ENCODE results near the gene MAIP1.

MAIP1 gene

GRCh38 chr2:199950396-199950795 is 5.0 kb upstream of the MAIP1 start:
- DNase-seq (ENCODE audit: low spot score): no peak

GRCh38 chr2:199951023-199951422 is 4.4 kb upstream of the MAIP1 start:
- DNase-seq (ENCODE audit: low spot score): no peak

- no peak for DNase-seq (ENCODE audit: low spot score)
Observed at GRCh38 chr2:199955007-199955338, 409 bp upstream of the MAIP1 start.

GRCh38 chr2:199956062-199956380 is 639 bp downstream of the MAIP1 start:
- DNase-seq (ENCODE audit: low spot score): no peak

GRCh38 chr2:199958014-199958413 is 2.6 kb downstream of the MAIP1 start:
- DNase-seq (ENCODE audit: low spot score): no peak

- no peak for DNase-seq (ENCODE audit: low spot score)
Observed at GRCh38 chr2:199962203-199962602, 6.8 kb downstream of the MAIP1 start.

GRCh38 chr2:199966405-199966804 is 11.0 kb downstream of the MAIP1 start:
- no peak for DNase-seq (ENCODE audit: low spot score)

- no peak for DNase-seq (ENCODE audit: low spot score)
Observed at GRCh38 chr2:199966976-199967375, 11.6 kb downstream of the MAIP1 start.

- DNase-seq (ENCODE audit: low spot score): no peak
Observed at GRCh38 chr2:199968126-199968525, 12.7 kb downstream of the MAIP1 start.

- DNase-seq (ENCODE audit: low spot score): no peak
Observed at GRCh38 chr2:199972088-199972626, 16.8 kb downstream of the MAIP1 start.

GRCh38 chr2:199973703-199974102 is 18.3 kb downstream of the MAIP1 start:
- no peak for DNase-seq (ENCODE audit: low spot score)

GRCh38 chr2:199975273-199975895 is 20.0 kb downstream of the MAIP1 start:
- DNase-seq (ENCODE audit: low spot score): no peak

GRCh38 chr2:199977984-199978415 is 22.6 kb downstream of the MAIP1 start:
- no peak for DNase-seq (ENCODE audit: low spot score)

GRCh38 chr2:199979398-199979797 is 24.0 kb downstream of the MAIP1 start:
- DNase-seq (ENCODE audit: low spot score): no peak

GRCh38 chr2:199979832-199980628 is 24.6 kb downstream of the MAIP1 start:
- DNase-seq (ENCODE audit: low spot score): peak; percentile 91

- DNase-seq (ENCODE audit: low spot score): no peak
Observed at GRCh38 chr2:199982126-199982843, 26.9 kb downstream of the MAIP1 start.

- no peak for DNase-seq (ENCODE audit: low spot score)
Observed at GRCh38 chr2:199983534-199983933, 28.2 kb downstream of the MAIP1 start.

- DNase-seq (ENCODE audit: low spot score): no peak
Observed at GRCh38 chr2:199984159-199984558, 28.8 kb downstream of the MAIP1 start.

GRCh38 chr2:199984755-199985154 is 29.4 kb downstream of the MAIP1 start:
- no peak for DNase-seq (ENCODE audit: low spot score)

GRCh38 chr2:199985625-199986207 is 30.3 kb downstream of the MAIP1 start:
- DNase-seq (ENCODE audit: low spot score): no peak

GRCh38 chr2:199987586-199987985 is 32.2 kb downstream of the MAIP1 start:
- no peak for DNase-seq (ENCODE audit: low spot score)

GRCh38 chr2:199988151-199988550 is 32.8 kb downstream of the MAIP1 start:
- DNase-seq (ENCODE audit: low spot score): no peak

GRCh38 chr2:199989822-199990221 is 34.4 kb downstream of the MAIP1 start:
- no peak for DNase-seq (ENCODE audit: low spot score)

All from left forelimb (tissue), 1 donor.